Measurements from ENCODE around the gene GSDMA.
"Not testable (repeated sequence)": the region's sequence is repeated elsewhere in the genome, so short reads cannot be mapped to it uniquely, and the experiment has no call there.

- not testable (repeated sequence) for TF ChIP-seq FOXM1 (IDR thresholded peaks at IDR 0.05; ENCODE audit: borderline replicate concordance); SUZ12 (IDR thresholded peaks at IDR 0.05); ARNT (IDR thresholded peaks at IDR 0.05); SP1 (IDR thresholded peaks at IDR 0.05); BHLHE40 (IDR thresholded peaks at IDR 0.05; ENCODE audit: borderline replicate concordance); ZNF384 (IDR thresholded peaks at IDR 0.05); FOXA1 (IDR thresholded peaks at IDR 0.05); LEF1 (IDR thresholded peaks at IDR 0.05; ENCODE audit: borderline replicate concordance); TARDBP (IDR thresholded peaks at IDR 0.05); ELF4 (IDR thresholded peaks at IDR 0.05)
Measured at GRCh38 chr17:40012017-40012647, 49.3 kb downstream of the GSDMA start.
